HG02623 (cell line): ENCODE measurements around the gene UBL3.
A peak's percentile ranks its signal among the peaks of the same experiment; 100 is the strongest.

Experiments used
- ATAC-seq: cut with Tn5 transposase; IDR thresholded peaks from one replicate; pipeline ENCODE4 v1.9.1; 2021; ENCODE audit warnings: moderate library complexity; ENCODE audit not compliant: unreplicated experiment

Gene UBL3

GRCh38 chr13:29858231-29858630, 7.8 kb upstream of the UBL3 start:
- no peak for ATAC-seq

DNA sequence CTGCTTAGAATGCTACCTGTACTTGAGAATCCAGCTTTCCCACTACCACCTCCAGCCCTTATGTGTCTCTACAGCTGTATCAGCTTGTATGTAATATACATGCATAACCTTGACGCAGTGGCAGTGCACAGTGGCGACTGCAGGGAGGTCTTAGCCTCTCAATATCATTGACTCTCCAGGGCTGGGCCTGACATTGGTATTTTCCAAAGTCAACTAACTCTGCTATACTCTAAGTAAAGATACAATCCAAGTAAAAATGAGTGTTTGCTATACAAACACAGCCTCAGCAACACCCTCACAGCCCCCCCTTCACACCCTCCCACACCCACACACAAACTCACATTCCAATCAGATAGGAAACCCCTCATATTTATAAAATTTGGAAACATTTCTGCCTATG, 6.7 kb upstream of the UBL3 start:
- no peak for ATAC-seq

GRCh38 chr13:29856426-29856825, 6.0 kb upstream of the UBL3 start:
- ATAC-seq = no peak

DNA sequence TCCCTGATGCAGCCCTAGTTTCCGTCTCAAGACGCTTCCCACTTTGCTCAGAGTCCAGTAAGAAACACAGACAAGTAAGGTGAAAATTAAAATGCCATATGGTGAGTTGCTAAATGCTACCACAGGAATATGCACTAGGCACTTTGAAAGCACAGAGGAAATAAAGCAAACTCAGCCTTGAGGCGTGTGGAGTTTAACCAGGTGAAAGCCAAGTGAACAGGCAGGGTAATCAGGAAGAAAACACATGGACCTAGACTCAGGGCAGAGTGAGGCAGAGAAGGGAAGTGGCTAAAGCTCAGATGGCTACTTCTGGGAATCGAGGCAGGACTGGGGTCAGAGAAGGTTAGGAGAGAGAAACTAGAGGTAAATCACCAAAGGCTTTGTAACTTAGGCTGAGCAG, 5.4 kb upstream of the UBL3 start:
- ATAC-seq = no peak

GRCh38 chr13:29855009-29855408, 4.6 kb upstream of the UBL3 start:
- no peak for ATAC-seq

GRCh38 chr13:29853131-29853530, 2.7 kb upstream of the UBL3 start:
- ATAC-seq = no peak

GRCh38 chr13:29852472-29853054, 2.1 kb upstream of the UBL3 start:
- no peak for ATAC-seq

DNA sequence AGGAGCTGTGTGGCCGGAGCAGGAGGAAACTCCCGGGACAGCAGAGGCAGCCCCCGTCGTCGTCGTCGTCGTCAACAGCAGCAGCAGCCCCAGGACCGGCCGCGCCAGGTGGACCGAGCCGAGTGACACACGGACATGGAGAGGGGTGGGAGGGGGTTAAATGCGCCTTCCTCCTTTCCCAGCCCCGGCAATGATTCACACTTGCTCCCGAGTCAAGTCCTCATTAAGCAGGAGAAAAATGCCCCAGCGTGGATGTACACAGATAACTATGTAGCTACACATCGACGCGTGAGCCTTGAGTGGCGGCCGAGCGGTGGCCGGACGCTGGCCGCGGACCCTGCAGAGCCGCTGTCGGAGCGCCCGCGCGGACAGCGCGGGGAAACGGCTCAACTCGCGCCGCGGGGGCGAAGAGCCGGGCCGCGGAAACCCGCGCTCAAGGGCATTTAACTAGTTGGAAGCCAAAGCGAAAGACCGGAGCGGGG, 645 bp downstream of the UBL3 start:
- ATAC-seq = peak; percentile 19

DNA sequence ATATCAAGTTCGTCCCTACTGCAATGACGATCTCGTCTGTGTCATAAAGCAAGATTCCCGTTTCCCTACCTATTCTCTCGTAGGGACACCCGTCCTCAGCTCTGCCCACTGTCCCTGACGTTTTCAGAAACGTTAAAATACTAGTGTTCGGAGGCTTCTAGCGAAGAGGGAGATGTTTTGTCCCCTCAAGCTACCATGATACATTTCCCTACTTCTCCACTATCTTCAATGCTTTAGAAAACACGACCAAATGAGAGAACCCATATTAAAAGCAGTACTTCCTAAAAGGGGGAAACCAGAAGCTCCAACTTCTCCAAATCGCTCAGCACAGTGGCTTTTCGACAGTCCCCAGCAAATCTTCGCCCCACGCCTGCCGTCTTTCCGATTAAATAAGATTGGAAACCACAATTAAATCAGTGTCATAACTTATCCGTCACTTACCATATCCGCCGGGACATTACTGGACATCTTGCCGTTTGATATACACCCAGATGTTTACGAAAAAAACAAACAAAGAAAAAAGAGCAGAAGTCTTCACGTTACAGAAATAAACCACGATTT, 1.3 kb downstream of the UBL3 start:
- ATAC-seq = no peak

- ATAC-seq = no peak
Measured at GRCh38 chr13:29847501-29847983, 2.9 kb downstream of the UBL3 start.

DNA sequence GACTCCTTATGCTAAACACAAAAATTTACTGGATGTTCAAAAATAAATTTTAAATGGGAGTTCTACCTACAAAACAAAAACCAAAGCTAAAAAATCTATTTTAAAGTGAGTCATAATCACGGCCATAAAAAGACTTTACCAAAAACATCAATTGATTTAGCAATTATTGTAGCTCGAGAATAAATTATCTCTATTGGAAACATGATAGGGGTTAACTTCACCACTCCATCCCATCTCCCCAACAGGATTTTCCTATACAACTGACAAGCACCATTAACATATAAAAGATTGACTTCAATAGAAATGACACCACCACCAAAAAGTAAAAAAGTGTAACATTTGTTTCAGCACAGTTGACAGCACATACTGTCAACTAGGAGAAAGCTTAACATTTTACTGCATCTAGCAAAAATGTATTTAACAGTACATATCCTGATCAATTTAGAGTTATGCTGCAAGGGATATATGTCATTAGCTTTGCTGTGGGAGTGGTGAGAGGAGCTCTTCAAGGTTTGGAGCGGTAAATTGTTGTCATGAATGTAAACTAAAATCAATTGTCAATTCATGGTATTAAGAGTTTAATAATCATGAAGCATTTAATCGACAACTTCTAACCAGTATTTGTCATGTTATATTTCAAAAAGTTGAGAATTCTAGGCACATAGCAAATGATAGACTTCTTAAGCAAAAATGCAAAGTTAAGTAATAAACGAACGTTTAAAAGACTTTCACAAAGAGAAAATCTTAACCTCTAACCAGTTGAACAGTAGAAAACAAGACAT, 3.8 kb downstream of the UBL3 start:
- no peak for ATAC-seq

DNA sequence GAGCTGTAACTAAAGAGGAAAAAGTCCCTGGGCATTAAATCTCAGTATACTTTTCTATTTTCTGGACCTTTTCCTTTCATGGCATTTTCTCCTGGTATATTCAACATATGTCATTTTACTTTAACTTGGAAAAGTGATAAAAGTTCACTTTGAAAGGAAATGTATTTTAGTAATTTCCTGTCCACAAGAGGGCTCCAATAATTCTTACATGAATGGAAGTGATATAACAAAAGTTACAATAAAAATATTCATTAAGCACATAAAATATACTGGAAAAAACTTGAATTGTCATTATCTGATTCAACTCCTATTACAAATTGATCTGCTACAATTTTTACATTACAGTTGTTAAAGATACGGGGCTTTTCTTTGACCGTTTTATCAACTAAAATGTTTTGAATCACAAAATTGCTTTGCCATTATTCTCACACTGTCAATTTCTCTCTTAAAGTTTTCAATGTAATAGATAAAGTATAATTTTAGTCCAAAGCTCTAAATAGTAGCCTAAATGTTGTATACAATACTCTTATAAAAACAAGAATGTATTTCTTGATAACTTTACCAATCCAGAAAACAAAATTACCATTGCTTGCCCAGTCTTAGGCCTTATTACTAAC, 4.9 kb downstream of the UBL3 start:
- no peak for ATAC-seq

DNA sequence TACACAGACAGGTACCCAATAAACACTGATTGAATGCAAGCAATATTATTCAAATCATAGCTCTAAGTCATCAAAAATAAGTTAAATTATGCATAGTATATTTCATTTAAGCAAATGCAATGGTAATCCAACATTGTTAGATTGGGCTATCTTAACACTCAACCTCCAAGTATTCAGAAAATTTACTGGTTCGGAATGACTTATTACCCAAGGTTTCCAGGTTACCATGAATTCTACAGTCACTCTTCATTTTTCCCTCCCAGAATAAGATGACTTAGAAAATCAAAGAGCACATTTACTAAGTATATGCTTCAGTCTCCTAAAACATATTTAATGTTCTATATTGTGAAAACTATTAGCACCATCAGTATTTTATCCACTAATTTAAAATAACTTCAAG, 6.0 kb downstream of the UBL3 start:
- ATAC-seq = no peak

DNA sequence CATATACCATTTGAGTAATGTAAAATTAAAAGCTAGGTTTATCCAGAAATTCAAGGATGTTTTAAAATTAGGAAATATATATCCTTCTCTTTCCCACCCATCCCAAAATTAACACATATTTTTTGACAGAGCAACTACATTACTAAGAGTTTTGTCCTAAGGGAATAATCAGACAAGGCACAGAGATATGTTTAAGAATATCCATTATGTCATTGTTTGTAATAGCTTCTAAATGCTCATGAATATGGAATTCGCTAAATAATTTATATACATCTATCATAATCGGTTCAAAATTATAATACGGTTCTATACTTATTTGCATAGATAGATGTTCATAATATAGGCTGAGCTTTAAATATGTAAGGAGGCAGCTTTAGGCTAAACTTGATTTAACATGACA, 9.8 kb downstream of the UBL3 start:
- ATAC-seq = no peak

DNA sequence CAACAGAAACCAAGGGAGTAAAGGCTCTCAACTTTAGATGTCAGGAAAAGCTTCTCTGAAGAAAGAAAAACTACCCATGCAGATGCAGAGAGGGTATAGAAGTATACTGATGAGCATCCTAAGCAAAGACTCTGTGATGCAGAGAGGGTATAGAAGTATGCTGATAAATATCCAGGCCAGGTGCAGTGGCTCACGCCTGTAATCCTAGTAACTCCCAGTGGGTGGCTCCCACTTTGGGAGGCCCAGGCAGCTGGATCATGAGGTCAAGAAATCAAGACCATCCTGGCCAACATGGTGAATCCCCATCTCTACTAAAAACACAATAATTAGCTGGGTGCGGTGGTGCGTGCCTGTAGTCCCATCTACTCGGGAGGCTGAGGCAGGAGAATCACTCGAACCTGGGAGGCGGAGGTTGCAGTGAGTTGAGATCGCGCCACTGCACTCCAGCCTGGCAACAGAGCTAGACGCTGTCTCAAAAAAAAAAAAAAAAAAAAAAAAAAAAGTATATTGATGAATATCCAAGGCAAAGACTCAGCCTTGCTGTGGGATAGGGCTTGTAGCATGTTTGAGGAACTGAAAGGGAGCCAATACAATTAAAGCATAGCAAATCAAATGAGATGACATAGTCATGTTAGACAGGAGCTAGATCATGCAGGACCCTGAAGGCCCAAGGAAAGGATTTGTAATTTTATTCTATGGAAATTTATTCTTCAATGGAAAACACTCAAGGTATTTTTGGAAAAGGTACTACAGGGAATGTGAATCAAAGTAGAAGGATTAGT, 14.9 kb downstream of the UBL3 start:
- no peak for ATAC-seq

- ATAC-seq = no peak
Measured at GRCh38 chr13:29832761-29833298, 17.6 kb downstream of the UBL3 start.

DNA sequence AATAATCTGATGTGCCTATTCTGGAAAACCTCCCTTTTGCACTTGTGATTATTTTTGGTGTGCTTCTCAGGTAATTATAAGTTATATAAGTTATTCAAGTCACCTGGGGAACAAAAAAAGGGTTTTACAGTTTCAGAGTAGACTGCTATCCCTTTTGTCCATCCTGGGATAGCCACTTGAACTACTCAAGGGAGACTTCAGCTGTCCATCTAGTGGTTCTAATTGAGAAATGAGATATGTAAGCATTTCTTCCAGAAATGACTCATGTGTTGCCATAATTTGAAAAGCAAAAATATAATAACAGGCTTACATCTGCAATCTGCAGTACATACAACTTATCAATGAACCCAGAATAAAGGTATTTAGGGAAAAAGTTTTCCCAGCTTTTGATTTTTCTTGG, 20.4 kb downstream of the UBL3 start:
- ATAC-seq = no peak

DNA sequence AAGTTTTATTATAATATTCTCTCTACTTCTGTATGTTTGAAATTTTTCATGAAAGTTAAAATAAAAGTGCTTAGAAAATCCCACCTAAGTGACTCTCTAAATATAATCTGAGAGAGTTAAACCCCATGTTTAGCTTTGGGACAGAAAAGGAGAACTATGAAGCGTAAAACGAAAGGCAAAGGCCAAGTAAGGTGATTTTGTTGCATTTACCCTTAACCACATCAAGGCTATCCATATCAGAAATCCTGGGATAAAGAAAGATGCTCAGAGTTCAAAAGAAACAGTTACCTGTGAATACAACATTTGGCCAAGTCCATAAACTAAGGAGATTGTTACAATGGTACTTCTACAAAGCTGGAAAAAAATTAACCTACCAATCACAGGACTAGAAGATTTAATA, 31.3 kb downstream of the UBL3 start:
- no peak for ATAC-seq

- ATAC-seq = peak; percentile 95
Measured at GRCh38 chr13:29817604-29818378, 32.6 kb downstream of the UBL3 start.

- ATAC-seq = no peak
Measured at GRCh38 chr13:29816715-29817114, 33.7 kb downstream of the UBL3 start.
